H1 (cell line): ENCODE data around the gene VAX1. TPM values are rescaled to one million over a fixed set of nuclear protein-coding genes. Genes with fewer than 3 reads are reported as not detected.

Experiments
- CTCF ChIA-PET: fragments of 300-600 bp; sonication (Branson Sonifier 250); formaldehyde crosslinking; loops from one replicate; lab custom pipeline; 2021; ENCODE audit not compliant: partially characterized antibody; lab: Charles Lee
- POLR2A ChIA-PET: fragments of 300-600 bp; sonication (Branson Sonifier 250); formaldehyde crosslinking; loops from one replicate; lab custom pipeline; 2021; ENCODE audit warnings: inconsistent platforms; ENCODE audit not compliant: partially characterized antibody; lab: Charles Lee
- DNase-seq, 2 experiments: peaks; one replicate each; pipeline versions ENCODE4 v3.0.0 to v3.0.0-alpha.2; 2010 to 2022; ENCODE audit warnings: low spot score in 2 of 2, low read depth in 1 of 2, mixed read lengths in 1 of 2
- FAIRE-seq: peaks from 2 replicates; lab custom pipeline; 2011; peaks lifted over from hg19 to GRCh38; lab: Jason Lieb, UNC
- H2AFZ ChIP-seq: 2 replicates; pipeline ENCODE4 v1.8.1; 2012; ENCODE audit warnings: low read length, inconsistent platforms
- H2AK5ac ChIP-seq: 2 replicates; pipeline ENCODE4 v1.6.1; 2013; ENCODE audit warnings: low read depth, low read length
- H2BK120ac ChIP-seq: replicated peaks from 2 replicates; pipeline ENCODE3; 2013; ENCODE audit warnings: low read depth, low read length, inconsistent platforms
- H2BK12ac ChIP-seq: 2 replicates; pipeline ENCODE4 v1.6.1; 2013; ENCODE audit warnings: low read depth, low read length
- H2BK15ac ChIP-seq: 2 replicates; pipeline ENCODE4 v1.6.1; 2013; ENCODE audit warnings: low read length
- H2BK20ac ChIP-seq: 2 replicates; pipeline ENCODE4 v1.6.1; 2013; ENCODE audit warnings: low read length
- H2BK5ac ChIP-seq: 2 replicates; pipeline ENCODE4 v1.6.1; 2013; ENCODE audit warnings: low read depth, low read length
- H3K14ac ChIP-seq: 2 replicates; pipeline ENCODE4 v1.6.1; 2013; ENCODE audit warnings: inconsistent platforms; ENCODE audit not compliant: insufficient read length
- H3K18ac ChIP-seq: 2 replicates; pipeline ENCODE4 v1.6.1; 2013; ENCODE audit warnings: low read length; ENCODE audit errors: extremely low read depth
- H3K23ac ChIP-seq: 2 replicates; pipeline ENCODE4 v1.6.1; 2013; ENCODE audit warnings: inconsistent platforms; ENCODE audit not compliant: insufficient read length
- H3K23me2 ChIP-seq: 2 replicates; pipeline ENCODE4 v1.6.1; 2013; ENCODE audit warnings: low read depth, low read length
- H3K27ac ChIP-seq: 2 replicates; pipeline ENCODE4 v1.6.1; 2011; ENCODE audit warnings: low read depth, low read length, inconsistent platforms
- H3K27me3 ChIP-seq, 4 experiments: replicated peaks in 1 of 4; 1 replicate in 1 of 4; 2 replicates in 3 of 4; pipeline versions ENCODE4 v1.6.1 to v1.8.1; 2011 to 2013; ENCODE audit warnings: low read length in 3 of 4, mild to moderate bottlenecking in 3 of 4, inconsistent platforms in 2 of 4, mixed read lengths in 2 of 4, moderate library complexity in 1 of 4; ENCODE audit not compliant: control insufficient read depth in 3 of 4, insufficient read depth in 3 of 4; ENCODE audit errors: extremely low read depth in 1 of 4
- H3K36me3 ChIP-seq, 4 experiments: 2 replicates each; pipeline versions ENCODE4 v1.6.1 to v1.8.1; 2011 to 2013; ENCODE audit warnings: mild to moderate bottlenecking in 4 of 4, low read length in 3 of 4, moderate library complexity in 2 of 4, control low read depth in 1 of 4, inconsistent platforms in 1 of 4; ENCODE audit not compliant: insufficient read depth in 4 of 4, control insufficient read depth in 2 of 4
- H3K4ac ChIP-seq: replicated peaks from 2 replicates; pipeline ENCODE3; 2013; ENCODE audit warnings: low read length, low read depth, mixed read lengths, inconsistent platforms; ENCODE audit not compliant: insufficient read length
- H3K4me1 ChIP-seq, 4 experiments: replicated peaks in 1 of 4; 1 replicate in 1 of 4; 2 replicates in 3 of 4; pipeline versions ENCODE4 v1.6.1 to v1.8.1; 2011 to 2013; ENCODE audit warnings: low read length in 3 of 4, inconsistent platforms in 2 of 4, mixed read lengths in 1 of 4; ENCODE audit not compliant: insufficient read depth in 4 of 4, control insufficient read depth in 3 of 4
- H3K4me2 ChIP-seq, 2 experiments: 2 replicates each; pipeline versions ENCODE4 v1.6.1 to v1.8.1; 2011 to 2013; ENCODE audit warnings: low read depth in 2 of 2, low read length in 2 of 2, control low read depth in 1 of 2, inconsistent platforms in 1 of 2, mild to moderate bottlenecking in 1 of 2; ENCODE audit not compliant: insufficient read depth in 1 of 2
- H3K4me3 ChIP-seq, 4 experiments: fragments of 200-600, 300-600 bp in 1 of 4; sonication (generic), shearing (Covaris generic), sonication (Bioruptor Twin) in 1 of 4; 2 replicates each; pipeline versions ENCODE4 v1.5.1 to v1.8.1; 2011 to 2016; ENCODE audit warnings: low read length in 4 of 4, low read depth in 3 of 4, control low read depth in 2 of 4, inconsistent platforms in 2 of 4, mild to moderate bottlenecking in 2 of 4, mixed read lengths in 1 of 4, moderate library complexity in 1 of 4; ENCODE audit not compliant: insufficient read depth in 2 of 4; ENCODE audit errors: extremely low read depth in 1 of 4
- H3K56ac ChIP-seq: replicated peaks from 2 replicates; pipeline ENCODE3; 2013; ENCODE audit warnings: low read depth, mild to moderate bottlenecking, mixed read lengths, low read length, inconsistent platforms; ENCODE audit not compliant: insufficient read length
- H3K79me1 ChIP-seq: 2 replicates; pipeline ENCODE4 v1.6.1; 2013; ENCODE audit warnings: low read depth, low read length, control low read depth
- H3K79me2 ChIP-seq, 2 experiments: 2 replicates each; pipeline versions ENCODE4 v1.6.1 to v1.8.1; 2012 to 2013; ENCODE audit warnings: low read length in 2 of 2, mild to moderate bottlenecking in 2 of 2, inconsistent platforms in 1 of 2; ENCODE audit not compliant: insufficient read depth in 2 of 2, control insufficient read depth in 1 of 2
- H3K9ac ChIP-seq, 4 experiments: replicated peaks in 1 of 4; 1 replicate in 1 of 4; 2 replicates in 3 of 4; pipeline versions ENCODE4 v1.6.1 to v1.8.1; 2011 to 2013; ENCODE audit warnings: low read depth in 3 of 4, low read length in 3 of 4, control low read depth in 2 of 4, mild to moderate bottlenecking in 2 of 4, moderate library complexity in 2 of 4, inconsistent platforms in 1 of 4; ENCODE audit errors: extremely low read depth in 1 of 4
- H3K9me3 ChIP-seq, 2 experiments: 2 replicates each; pipeline versions ENCODE4 v1.6.1 to v1.8.1; 2012 to 2013; ENCODE audit warnings: mild to moderate bottlenecking in 2 of 2, moderate library complexity in 2 of 2, control low read depth in 1 of 2, inconsistent platforms in 1 of 2, low read depth in 1 of 2, low read length in 1 of 2, mixed read lengths in 1 of 2; ENCODE audit not compliant: insufficient read depth in 2 of 2
- H4K20me1 ChIP-seq, 2 experiments: replicated peaks in 1 of 2; 2 replicates each; pipeline versions ENCODE3 to v1.8.1; 2011 to 2013; ENCODE audit warnings: inconsistent platforms in 2 of 2, low read length in 2 of 2, mild to moderate bottlenecking in 1 of 2; ENCODE audit not compliant: insufficient read depth in 2 of 2, control insufficient read depth in 1 of 2
- H4K5ac ChIP-seq: 2 replicates; pipeline ENCODE4 v1.6.1; 2013; ENCODE audit warnings: low read length, low read depth, mixed read lengths, inconsistent platforms; ENCODE audit not compliant: insufficient read length
- H4K8ac ChIP-seq: 2 replicates; pipeline ENCODE4 v1.8.0; 2013; ENCODE audit warnings: mild to moderate bottlenecking, moderate library complexity, low read length, inconsistent platforms; ENCODE audit not compliant: insufficient read depth; ENCODE audit errors: extremely low read depth
- H4K91ac ChIP-seq: replicated peaks from 2 replicates; pipeline ENCODE3; 2013; ENCODE audit warnings: low read length, mixed read lengths, inconsistent platforms; ENCODE audit not compliant: insufficient read length
- CREB1 ChIP-seq: IDR thresholded peaks from 2 replicates; pipeline ENCODE4 v1.6.1; 2012; ENCODE audit warnings: inconsistent platforms
- EZH2 ChIP-seq: fragments of 200-600 bp; sonication (generic); IDR thresholded peaks from 2 replicates; pipeline ENCODE4 v1.7.1; 2012; ENCODE audit warnings: low read depth, mild to moderate bottlenecking, moderate library complexity, low read length, inconsistent platforms; ENCODE audit not compliant: severe bottlenecking
- KDM5A ChIP-seq: fragments of 200-600 bp; IDR thresholded peaks from 2 replicates; pipeline ENCODE4 v1.7.1; 2012; ENCODE audit warnings: mild to moderate bottlenecking, low read length, inconsistent platforms, mixed read lengths
- WGBS, 2 experiments: shearing (Covaris generic) in 1 of 2; methylation state at CpG; one replicate each; pipeline versions ENCODE4 v1.1.6 to v1.1.7; 2013 to 2015; ENCODE audit warnings: low lambda C conversion rate in 2 of 2, mixed read lengths in 2 of 2, inconsistent platforms in 1 of 2, low coverage in 1 of 2, missing lambda C conversion rate in 1 of 2; ENCODE audit not compliant: insufficient replicate concordance in 2 of 2, insufficient coverage in 1 of 2, insufficient read length in 1 of 2; ENCODE audit errors: extremely low coverage in 1 of 2, missing lambda C conversion rate in 1 of 2; 5-methylcytosine and 5-hydroxymethylcytosine counted together
- polyA plus RNA-seq, 7 experiments: library from polyadenylated mRNA; depleted of rRNA in 3 of 7; stranded (reverse) in 5 of 7; unstranded in 2 of 7; fragments of >200 nt in 5 of 7; fragments of 200-250 nt in 2 of 7; gene quantifications; 1 replicate in 5 of 7; 2 replicates in 1 of 7; 4 replicates in 1 of 7; pipeline versions ENCODE4 v1.2.1 to v1.2.3, GENCODE V29; 2011 to 2013; ENCODE audit warnings: missing spikeins in 2 of 7, mixed read lengths in 2 of 7
- total RNA-seq: library from RNA; stranded (reverse); fragmentation: NEBNext Ultra II Directional; extraction: Animal tissue kit (Norgen Biotek cat#: 25700); gene quantifications from 2 replicates; pipeline ENCODE4 v1.2.1, GENCODE V29; 2021
- TF ChIP-seq, protein P1 (sequence below): IDR thresholded peaks from 2 replicates; pipeline ENCODE4 v1.6.1; 2011; ENCODE audit warnings: low read length, improper control_type of control experiment
- TF ChIP-seq, protein P2 (sequence below): IDR thresholded peaks from 2 replicates; pipeline ENCODE4 v1.6.1; 2012; ENCODE audit warnings: inconsistent platforms
- TF ChIP-seq, protein P3 (sequence below): IDR thresholded peaks from 2 replicates; pipeline ENCODE4 v1.6.1; 2011; ENCODE audit warnings: low read depth, mild to moderate bottlenecking, low read length; ENCODE audit not compliant: insufficient read depth
- TF ChIP-seq, protein P4 (sequence below): IDR thresholded peaks from 2 replicates; pipeline ENCODE4 v1.6.1; 2012; ENCODE audit warnings: inconsistent platforms
- TF ChIP-seq, protein P5 (sequence below): IDR thresholded peaks from 2 replicates; pipeline ENCODE4 v1.6.1; 2012; ENCODE audit warnings: low read length, inconsistent platforms

Gene VAX1
- total and polyA plus RNA-seq, 2 of the 8 experiments (the other 6 are each of a cell fraction or from before 2014, with no cell fraction given), result not detected

DNA sequence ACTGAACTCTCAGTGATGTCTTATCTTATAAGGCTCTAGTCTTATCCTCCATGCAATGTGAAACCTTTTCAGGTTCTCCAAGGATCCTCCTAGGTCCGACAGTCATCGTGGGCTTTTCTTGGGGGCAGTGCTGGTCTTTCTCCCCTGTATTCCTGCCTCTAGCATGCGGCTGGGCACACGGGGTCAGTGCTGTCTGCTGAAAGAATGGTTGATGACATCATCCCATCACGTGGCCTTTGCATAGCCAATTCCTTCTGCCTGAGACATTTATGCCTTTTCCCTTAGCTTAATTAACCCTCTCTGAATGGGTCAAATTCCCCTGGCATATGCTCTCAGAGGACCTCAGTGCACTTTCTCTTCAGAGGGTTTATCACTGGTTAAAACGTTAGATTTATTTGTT, 32.2 kb upstream of the VAX1 start:
- H2AFZ ChIP-seq, result no peak overlapping the region
- TF ChIP-seq, protein P1, sequence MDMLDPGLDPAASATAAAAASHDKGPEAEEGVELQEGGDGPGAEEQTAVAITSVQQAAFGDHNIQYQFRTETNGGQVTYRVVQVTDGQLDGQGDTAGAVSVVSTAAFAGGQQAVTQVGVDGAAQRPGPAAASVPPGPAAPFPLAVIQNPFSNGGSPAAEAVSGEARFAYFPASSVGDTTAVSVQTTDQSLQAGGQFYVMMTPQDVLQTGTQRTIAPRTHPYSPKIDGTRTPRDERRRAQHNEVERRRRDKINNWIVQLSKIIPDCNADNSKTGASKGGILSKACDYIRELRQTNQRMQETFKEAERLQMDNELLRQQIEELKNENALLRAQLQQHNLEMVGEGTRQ, result peak; percentile 88
- TF ChIP-seq, protein P2, sequence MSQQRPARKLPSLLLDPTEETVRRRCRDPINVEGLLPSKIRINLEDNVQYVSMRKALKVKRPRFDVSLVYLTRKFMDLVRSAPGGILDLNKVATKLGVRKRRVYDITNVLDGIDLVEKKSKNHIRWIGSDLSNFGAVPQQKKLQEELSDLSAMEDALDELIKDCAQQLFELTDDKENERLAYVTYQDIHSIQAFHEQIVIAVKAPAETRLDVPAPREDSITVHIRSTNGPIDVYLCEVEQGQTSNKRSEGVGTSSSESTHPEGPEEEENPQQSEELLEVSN, result peak; percentile 73; the same call in 1 of the 2 replicates
- TF ChIP-seq, protein P3, sequence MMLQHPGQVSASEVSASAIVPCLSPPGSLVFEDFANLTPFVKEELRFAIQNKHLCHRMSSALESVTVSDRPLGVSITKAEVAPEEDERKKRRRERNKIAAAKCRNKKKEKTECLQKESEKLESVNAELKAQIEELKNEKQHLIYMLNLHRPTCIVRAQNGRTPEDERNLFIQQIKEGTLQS, result peak; percentile 58; the same call in 1 of the 2 replicates
- TF ChIP-seq KDM5A (no peak), EZH2 (no peak), CREB1 (peak; percentile 58; the same call in 1 of the 2 replicates)
- TF ChIP-seq, protein P4, sequence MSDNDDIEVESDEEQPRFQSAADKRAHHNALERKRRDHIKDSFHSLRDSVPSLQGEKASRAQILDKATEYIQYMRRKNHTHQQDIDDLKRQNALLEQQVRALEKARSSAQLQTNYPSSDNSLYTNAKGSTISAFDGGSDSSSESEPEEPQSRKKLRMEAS, result peak; percentile 85
- TF ChIP-seq, protein P5, sequence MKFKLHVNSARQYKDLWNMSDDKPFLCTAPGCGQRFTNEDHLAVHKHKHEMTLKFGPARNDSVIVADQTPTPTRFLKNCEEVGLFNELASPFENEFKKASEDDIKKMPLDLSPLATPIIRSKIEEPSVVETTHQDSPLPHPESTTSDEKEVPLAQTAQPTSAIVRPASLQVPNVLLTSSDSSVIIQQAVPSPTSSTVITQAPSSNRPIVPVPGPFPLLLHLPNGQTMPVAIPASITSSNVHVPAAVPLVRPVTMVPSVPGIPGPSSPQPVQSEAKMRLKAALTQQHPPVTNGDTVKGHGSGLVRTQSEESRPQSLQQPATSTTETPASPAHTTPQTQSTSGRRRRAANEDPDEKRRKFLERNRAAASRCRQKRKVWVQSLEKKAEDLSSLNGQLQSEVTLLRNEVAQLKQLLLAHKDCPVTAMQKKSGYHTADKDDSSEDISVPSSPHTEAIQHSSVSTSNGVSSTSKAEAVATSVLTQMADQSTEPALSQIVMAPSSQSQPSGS, result peak; percentile 85; the same call in 1 of the 2 replicates

More for the DNA sequence above, 32.2 kb upstream of the VAX1 start:
- WGBS, 2 experiments, result 22% methylated on average over 6 of the region's 6 CpGs; no CpG with 5 or more reads in 1 of the 2 experiments
- H2BK15ac ChIP-seq, result no peak overlapping the region
- H3K4me1 ChIP-seq, result peaks cover 0 to 23% (median 10%) of the 10 kb centered on the region in 4 experiments; a peak in 6 of 7 replicates
- H3K9ac ChIP-seq, result no peak overlapping the region
- DNase-seq (no peak), FAIRE-seq (peak; percentile 65)
- H3K23ac ChIP-seq, result no peak overlapping the region
- no peak overlapping the region for H3K18ac ChIP-seq
- no peak overlapping the region for H3K4me2 ChIP-seq
- no peak overlapping the region for H3K14ac ChIP-seq
- no peak overlapping the region for H3K56ac ChIP-seq
- H3K36me3 ChIP-seq, result 0 out of 8 replicates have a peak, but pooled peaks cover 0 to 3% (median 0%) of the 10 kb centered on the region in 4 experiments
- H4K20me1 ChIP-seq, result peaks cover 13 to 18% of the 10 kb centered on the region in 2 experiments
- CTCF ChIA-PET, result interaction anchor here (0.6 to 15.5 kb wide), 11 partner anchors 12 to 887 kb away, joined by 3 to 531 read pairs (median 5); partner anchors contain the start of gene VAX1
- no peak overlapping the region for H4K8ac ChIP-seq
- no peaks in the 10 kb centered on the region for H3K9me3 ChIP-seq
- H2BK120ac ChIP-seq, result no peak overlapping the region
- no peak overlapping the region for H4K5ac ChIP-seq
- peaks cover 9% of the 10 kb centered on the region for H3K23me2 ChIP-seq
- H3K4ac ChIP-seq, result no peak overlapping the region
- no peaks in the 10 kb centered on the region for H3K79me1 ChIP-seq
- H3K27ac ChIP-seq, result no peak overlapping the region
- H2BK20ac ChIP-seq, result no peak overlapping the region
- no peak overlapping the region for H4K91ac ChIP-seq
- H2BK5ac ChIP-seq, result no peak overlapping the region
- peaks cover 61 to 93% (median 86%) of the 10 kb centered on the region in 4 experiments for H3K27me3 ChIP-seq
- H3K4me3 ChIP-seq, result no peak overlapping the region
- POLR2A ChIA-PET, result no interaction called here
- H2AK5ac ChIP-seq, result no peak overlapping the region
- no peaks in the 10 kb centered on the region for H3K79me2 ChIP-seq
- no peak overlapping the region for H2BK12ac ChIP-seq
